Measurements from ENCODE around the gene FHL2.

Gene FHL2

DNA sequence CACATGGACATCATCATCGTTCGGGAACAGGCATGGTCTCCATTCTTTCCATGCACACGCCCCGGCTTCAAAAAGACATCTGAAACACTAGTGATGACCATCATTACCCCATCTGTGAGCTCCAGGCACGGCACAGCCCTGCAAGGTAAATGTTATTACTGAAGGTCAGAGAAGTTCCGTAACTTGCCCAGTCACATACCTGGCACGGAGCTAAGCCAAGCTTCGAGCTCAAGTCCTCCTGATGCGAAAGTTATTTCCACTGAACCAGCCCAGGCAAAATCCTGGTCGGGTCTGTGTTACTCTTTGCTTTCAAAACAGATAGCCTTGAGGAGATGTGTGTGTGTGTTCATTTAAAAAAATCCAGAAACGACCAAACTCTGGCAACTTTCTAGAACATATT lies 22.8 kb downstream of the FHL2 start:
- no peak for DNase-seq (ENCODE audit: low read depth)
- TF ChIP-seq, protein P1, sequence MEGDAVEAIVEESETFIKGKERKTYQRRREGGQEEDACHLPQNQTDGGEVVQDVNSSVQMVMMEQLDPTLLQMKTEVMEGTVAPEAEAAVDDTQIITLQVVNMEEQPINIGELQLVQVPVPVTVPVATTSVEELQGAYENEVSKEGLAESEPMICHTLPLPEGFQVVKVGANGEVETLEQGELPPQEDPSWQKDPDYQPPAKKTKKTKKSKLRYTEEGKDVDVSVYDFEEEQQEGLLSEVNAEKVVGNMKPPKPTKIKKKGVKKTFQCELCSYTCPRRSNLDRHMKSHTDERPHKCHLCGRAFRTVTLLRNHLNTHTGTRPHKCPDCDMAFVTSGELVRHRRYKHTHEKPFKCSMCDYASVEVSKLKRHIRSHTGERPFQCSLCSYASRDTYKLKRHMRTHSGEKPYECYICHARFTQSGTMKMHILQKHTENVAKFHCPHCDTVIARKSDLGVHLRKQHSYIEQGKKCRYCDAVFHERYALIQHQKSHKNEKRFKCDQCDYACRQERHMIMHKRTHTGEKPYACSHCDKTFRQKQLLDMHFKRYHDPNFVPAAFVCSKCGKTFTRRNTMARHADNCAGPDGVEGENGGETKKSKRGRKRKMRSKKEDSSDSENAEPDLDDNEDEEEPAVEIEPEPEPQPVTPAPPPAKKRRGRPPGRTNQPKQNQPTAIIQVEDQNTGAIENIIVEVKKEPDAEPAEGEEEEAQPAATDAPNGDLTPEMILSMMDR (IDR thresholded peaks at IDR 0.05; ENCODE audit: low read depth, low read length): no peak
- TF ChIP-seq MYC (IDR thresholded peaks at IDR 0.05; ENCODE audit: low read depth, low read length) (no peak), MAX (IDR thresholded peaks at IDR 0.05; ENCODE audit: low read depth, low read length) (no peak), POLR2A (IDR thresholded peaks at IDR 0.05; ENCODE audit: extremely low read depth, insufficient read length) (no peak)
- H3K4me3 ChIP-seq (ENCODE audit: low read depth, low read length): no peak overlapping the region

DNA sequence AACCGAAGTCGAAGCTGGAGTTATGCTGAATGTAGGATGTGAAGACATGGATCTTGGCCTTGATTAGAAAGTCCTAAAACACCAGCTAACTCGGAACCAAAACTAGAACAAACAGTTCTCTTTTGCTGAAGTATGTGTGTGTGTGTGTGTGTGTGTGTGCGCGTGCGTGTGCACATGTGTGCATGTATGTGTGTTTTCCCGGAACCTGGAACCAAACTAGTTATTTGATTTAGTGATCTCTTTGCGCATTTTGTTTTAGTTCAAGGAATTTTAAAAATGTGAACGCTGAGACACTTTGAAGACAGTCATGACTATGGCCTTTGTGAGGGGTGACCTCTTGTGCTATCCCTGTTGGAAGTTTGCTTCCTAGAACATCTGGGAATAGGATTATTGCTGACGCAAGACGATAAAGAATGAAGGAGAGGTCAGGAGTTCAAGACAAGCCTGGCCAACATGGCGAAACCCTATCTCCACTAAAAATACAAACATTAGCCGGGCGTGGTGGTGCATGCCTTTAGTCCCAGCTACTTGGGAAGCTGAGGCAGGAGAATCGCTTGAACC lies 23.8 kb downstream of the FHL2 start:
- H3K4me3 ChIP-seq (ENCODE audit: low read depth, low read length): no peak overlapping the region
- TF ChIP-seq POLR2A (IDR thresholded peaks at IDR 0.05; ENCODE audit: extremely low read depth, insufficient read length) (no peak), MYC (IDR thresholded peaks at IDR 0.05; ENCODE audit: low read depth, low read length) (no peak), MAX (IDR thresholded peaks at IDR 0.05; ENCODE audit: low read depth, low read length) (no peak)
- TF ChIP-seq, protein P1 (IDR thresholded peaks at IDR 0.05; ENCODE audit: low read depth, low read length): no peak
- DNase-seq (ENCODE audit: low read depth): no peak

DNA sequence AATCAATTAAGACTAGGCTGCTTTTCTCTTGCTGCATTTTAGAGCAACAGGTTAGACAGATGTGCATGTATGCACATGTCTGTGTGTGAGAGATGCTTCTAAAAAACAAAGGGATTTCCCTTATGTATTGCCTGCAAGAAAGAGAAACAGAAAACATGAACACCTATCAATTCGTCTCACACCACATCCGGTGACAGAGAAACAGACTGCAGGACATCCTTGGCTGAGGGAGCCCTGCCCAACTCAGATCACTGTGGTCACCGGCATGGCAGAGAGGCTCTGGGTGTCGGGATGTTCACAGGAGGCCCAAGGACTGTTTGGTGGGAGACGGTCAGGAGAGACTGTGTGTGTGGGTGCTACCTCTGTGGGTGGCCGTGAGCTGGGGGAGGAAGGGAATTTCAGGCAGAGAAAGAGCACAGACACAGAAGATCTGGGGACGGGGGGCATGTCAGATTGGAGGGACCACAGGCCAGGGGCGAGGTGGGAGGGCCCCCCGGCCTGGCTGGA lies 24.9 kb downstream of the FHL2 start:
- H3K4me3 ChIP-seq (ENCODE audit: low read depth, low read length): no peak overlapping the region
- no peak for TF ChIP-seq MAX (IDR thresholded peaks at IDR 0.05; ENCODE audit: low read depth, low read length)
- TF ChIP-seq, protein P1 (IDR thresholded peaks at IDR 0.05; ENCODE audit: low read depth, low read length): no peak
- TF ChIP-seq MYC (IDR thresholded peaks at IDR 0.05; ENCODE audit: low read depth, low read length): no peak
- no peak for TF ChIP-seq POLR2A (IDR thresholded peaks at IDR 0.05; ENCODE audit: extremely low read depth, insufficient read length)
- DNase-seq (ENCODE audit: low read depth): no peak

DNA sequence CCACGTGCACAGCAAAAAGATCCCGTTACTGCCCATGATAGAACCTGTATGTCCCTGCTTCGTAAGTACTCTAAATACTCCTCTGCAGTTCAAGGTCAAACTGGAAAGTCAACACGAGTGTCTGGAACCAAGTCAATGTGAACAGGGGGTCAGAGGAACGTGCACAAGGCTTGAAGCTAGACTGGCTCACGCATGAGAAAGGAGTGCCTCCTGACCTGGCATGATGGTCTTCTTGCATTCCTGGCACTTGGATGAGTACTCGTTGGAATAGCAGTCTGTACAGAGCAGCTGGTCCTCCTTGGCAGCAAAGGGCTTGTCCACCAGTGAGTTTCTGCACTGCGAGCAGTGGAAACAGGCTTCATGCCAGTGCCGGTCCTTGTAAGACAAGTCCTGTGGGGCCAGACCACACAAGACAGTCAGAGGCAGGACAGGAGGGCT lies 25.5 kb downstream of the FHL2 start:
- H3K4me3 ChIP-seq (ENCODE audit: low read depth, low read length): no peak overlapping the region
- TF ChIP-seq MYC (IDR thresholded peaks at IDR 0.05; ENCODE audit: low read depth, low read length) (no peak), MAX (IDR thresholded peaks at IDR 0.05; ENCODE audit: low read depth, low read length) (no peak)
- TF ChIP-seq, protein P1 (IDR thresholded peaks at IDR 0.05; ENCODE audit: low read depth, low read length): no peak
- DNase-seq (ENCODE audit: low read depth): no peak

DNA sequence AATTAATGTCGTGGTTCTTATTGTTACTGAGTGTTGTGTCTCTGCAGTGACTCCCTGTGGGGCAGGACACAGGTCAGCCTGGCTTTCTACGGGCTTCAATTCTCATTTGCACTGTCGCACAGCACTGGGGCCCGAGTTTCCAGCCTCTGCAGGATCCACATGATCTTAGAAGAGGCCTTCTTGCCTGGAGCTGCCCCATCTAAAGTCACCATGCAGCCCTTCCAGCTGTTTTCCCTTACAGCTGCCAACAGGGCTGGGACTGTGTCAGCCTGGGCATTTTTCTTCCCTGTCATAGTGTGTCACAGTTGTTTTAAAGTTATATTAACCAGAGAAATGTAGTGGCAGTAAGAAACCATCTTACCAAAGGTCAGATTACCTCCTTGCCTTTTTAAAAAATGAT lies 27.0 kb downstream of the FHL2 start:
- TF ChIP-seq, protein P1 (IDR thresholded peaks at IDR 0.05; ENCODE audit: low read depth, low read length): no peak
- no peak for TF ChIP-seq MYC (IDR thresholded peaks at IDR 0.05; ENCODE audit: low read depth, low read length)
- TF ChIP-seq POLR2A (IDR thresholded peaks at IDR 0.05; ENCODE audit: extremely low read depth, insufficient read length): no peak
- no peak for TF ChIP-seq MAX (IDR thresholded peaks at IDR 0.05; ENCODE audit: low read depth, low read length)
- no peak for DNase-seq (ENCODE audit: low read depth)
- H3K4me3 ChIP-seq (ENCODE audit: low read depth, low read length): no peak overlapping the region

Data from NB4 (cell line).